Adrenal gland (tissue), 12 donors: Measurements from ENCODE around the gene CAPN13. TPM values are rescaled to one million over a fixed set of nuclear protein-coding genes. Genes with fewer than 3 reads are reported as not detected.
"Not testable (repeated sequence)": the region's sequence is repeated elsewhere in the genome, so short reads cannot be mapped to it uniquely, and the experiment has no call there.

Experiments
- DNase-seq, 7 donors: peaks; one replicate each; pipeline ENCODE4 v3.0.0-alpha.2; 2019 to 2020
- H3K27ac ChIP-seq, 5 donors: fragments of 200-600 bp; sonication (generic) in 4 of 5; 1 replicate in 3 of 5; 2 replicates in 2 of 5; pipeline versions ENCODE4 v1.5.1 to v1.8.0; 2016 to 2020; ENCODE audit warnings: mild to moderate bottlenecking in 1 of 5
- H3K27me3 ChIP-seq: fragments of 200-600 bp; 2 replicates; pipeline ENCODE4 v1.8.0; 2021
- H3K36me3 ChIP-seq, 2 donors: fragments of 200-600 bp; replicated peaks in 1 of 2; 1 replicate in 1 of 2; 2 replicates in 1 of 2; pipeline versions ENCODE4 v1.5.1 to v1.8.0; 2018 to 2022
- H3K4me1 ChIP-seq, 2 donors: fragments of 200-600 bp; replicated peaks in 1 of 2; 1 replicate in 1 of 2; 2 replicates in 1 of 2; pipeline versions ENCODE4 v1.5.1 to v1.8.0; 2018 to 2021
- H3K4me3 ChIP-seq, 4 donors: fragments of 200-600 bp; sonication (generic) in 3 of 4; one replicate each; pipeline ENCODE4 v1.5.1; 2016 to 2018
- H3K9me3 ChIP-seq, 3 donors: fragments of 200-600 bp; sonication (generic) in 1 of 3; replicated peaks in 1 of 3; 1 replicate in 2 of 3; 2 replicates in 1 of 3; pipeline versions ENCODE4 v1.5.1 to v1.8.0; 2016 to 2021
- CTCF ChIP-seq, 6 experiments: fragments of 450-650 bp in 4 of 6; fragments of 200-600 bp in 2 of 6; sonication (generic) in 1 of 6; IDR thresholded peaks; 1 replicate in 5 of 6; 2 replicates in 1 of 6; pipeline versions ENCODE4 v1.5.1 to v1.8.0; 2016 to 2021; ENCODE audit warnings: antibody characterized with exemption in 6 of 6, mild to moderate bottlenecking in 2 of 6, moderate library complexity in 1 of 6
- POLR2A ChIP-seq, 2 donors: fragments of 450-650 bp; IDR thresholded peaks; one replicate each; pipeline ENCODE4 v1.6.1; 2017; ENCODE audit warnings: antibody characterized with exemption in 2 of 2, mild to moderate bottlenecking in 2 of 2, moderate library complexity in 1 of 2
- WGBS, 4 donors: extraction: QIAGEN DNeasy Blood & Tissue Kit in 2 of 4; methylation state at CpG; one replicate each; pipeline versions ENCODE4 v1.1.5 to v1.1.7; 2013 to 2017; 5-methylcytosine and 5-hydroxymethylcytosine counted together
- intact Hi-C, 2 donors: fragments of 100-400 bp; cut with DNase I; formaldehyde crosslinking; loops; one replicate each; pipeline versions ENCODE4 v1.14.1 to v1.15.0; 2022 to 2023
- polyA plus RNA-seq, 3 donors: library from polyadenylated mRNA; stranded (reverse); fragments of 200-250 nt in 2 of 3; fragments of 350-450 nt in 1 of 3; fragmentation: Illumina TruSeq in 1 of 3; extraction: RNeasy Lipid Tissue Mini Kit (QIAGEN cat#74804) in 1 of 3; gene quantifications; one replicate each; pipeline ENCODE4 v1.2.3, GENCODE V29; 2013 to 2014
- total RNA-seq, 9 donors: library from RNA; depleted of rRNA in 4 of 9; stranded (reverse); fragments of >200 nt in 4 of 9; fragments of 120-200 nt in 1 of 9; fragmentation: NEBNext Ultra II Directional in 1 of 9; extraction: Animal tissue kit (Norgen Biotek cat#: 25700) in 1 of 9; gene quantifications; one replicate each; pipeline versions ENCODE4 v1.1.0 to v1.2.4, GENCODE V29; 2013 to 2023
- donor health status: healthy with polysubstance abuse.
- donor health status: Bipolar disorder and iron deficiency.
- donor health status: DM: yes; HTN: yes; CAD: no.
- donor health status: DM: no; HTN: no; CAD: no.
- donor health status: DM: no; HTN: no; CAD: no.
- donor health status: DM: yes; HTN: yes; CAD: no.

The CAPN13 gene
- total and polyA plus RNA-seq, 12 donors: 0.10 to 0.37 (median 0.23) TPM; not detected in 8

- intact Hi-C loops: loop anchor here in 1 of 2 donors (5.0 to 10.0 kb wide), 2 partner anchors 497 to 540 kb away; no protein-coding TSS in a partner anchor
- peak in 1 of 7 donors; percentile 35 for DNase-seq
- no peaks in the 10 kb centered on the region for H3K4me1 ChIP-seq
- H3K9me3 ChIP-seq: peaks cover 0 to 15% (median 13%) of the 10 kb centered on the region in 3 donors
- no peak overlapping the region for H3K4me3 ChIP-seq
- no peaks in the 10 kb centered on the region for H3K36me3 ChIP-seq
- peaks cover 4% of the 10 kb centered on the region for H3K27me3 ChIP-seq
- WGBS, 4 donors: 51 to 73% (median 64%) methylated on average over 3 of the region's 3 CpGs
- no peak for TF ChIP-seq CTCF (IDR thresholded peaks at IDR 0.05)
- TF ChIP-seq POLR2A (IDR thresholded peaks at IDR 0.05): no peak
- H3K27ac ChIP-seq: peak overlapping the region in 2 of 5 donors; percentile 24 to 31
Measured at GRCh38 chr2:30704309-30705020, 102.8 kb downstream of the CAPN13 start.

DNA sequence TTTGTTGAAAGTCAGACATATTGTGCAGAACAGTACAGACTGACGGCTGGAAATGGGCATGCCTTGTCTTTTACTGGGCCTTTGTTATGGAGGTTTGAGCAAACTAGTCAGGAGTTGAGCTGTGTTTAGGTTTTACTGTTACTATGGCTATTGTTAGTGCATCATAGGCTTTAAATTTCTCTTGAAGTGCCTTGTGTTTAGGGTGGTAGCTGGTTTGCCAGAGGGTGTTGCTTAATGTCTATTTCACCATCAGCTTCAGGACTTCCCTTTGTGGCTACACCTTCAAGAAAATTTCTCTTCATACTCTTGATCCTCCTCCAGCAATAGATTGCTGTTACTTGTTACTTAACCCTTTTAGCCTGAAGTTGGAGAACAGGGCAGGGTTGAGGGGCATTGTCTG lies 104.6 kb downstream of the CAPN13 start:
- TF ChIP-seq POLR2A (IDR thresholded peaks at IDR 0.05) (no peak), CTCF (IDR thresholded peaks at IDR 0.05) (no peak)
- peaks cover 0 to 15% (median 13%) of the 10 kb centered on the region in 3 donors for H3K9me3 ChIP-seq
- no peak overlapping the region for H3K4me3 ChIP-seq
- no peaks in the 10 kb centered on the region for H3K4me1 ChIP-seq
- DNase-seq: peak in 1 of 7 donors; percentile 3
- WGBS, 4 donors: 68 to 81% (median 77%) methylated on average over 1 of the region's 1 CpG
- no peaks in the 10 kb centered on the region for H3K36me3 ChIP-seq
- intact Hi-C loops: loop anchor here in 1 of 2 donors (10.0 kb wide), 1 partner anchor 538 kb away; no protein-coding TSS in a partner anchor
- H3K27ac ChIP-seq: no peak overlapping the region
- H3K27me3 ChIP-seq: peaks cover 4% of the 10 kb centered on the region

- WGBS, 4 donors: 52 to 78% (median 58%) methylated on average over 2 of the region's 2 CpGs
- no peak overlapping the region for H3K27ac ChIP-seq
- intact Hi-C loops: loop anchor here in 1 of 2 donors (10.0 kb wide), 1 partner anchor 537 kb away; no protein-coding TSS in a partner anchor
- H3K4me1 ChIP-seq: no peaks in the 10 kb centered on the region
- no peaks in the 10 kb centered on the region for H3K36me3 ChIP-seq
- TF ChIP-seq POLR2A (IDR thresholded peaks at IDR 0.05) (no peak), CTCF (IDR thresholded peaks at IDR 0.05) (no peak)
- DNase-seq: no peak
- peaks cover 0 to 15% (median 13%) of the 10 kb centered on the region in 3 donors for H3K9me3 ChIP-seq
- no peak overlapping the region for H3K4me3 ChIP-seq
- peaks cover 4% of the 10 kb centered on the region for H3K27me3 ChIP-seq
Measured at GRCh38 chr2:30701782-30702181, 105.5 kb downstream of the CAPN13 start.

GRCh38 chr2:30697242-30698103 lies 109.8 kb downstream of the CAPN13 start:
- H3K36me3 ChIP-seq, H3K4me1 ChIP-seq, H3K27ac ChIP-seq, intact Hi-C loops, H3K27me3 ChIP-seq, H3K4me3 ChIP-seq: not testable (repeated sequence)
- H3K9me3 ChIP-seq: peaks cover 0 to 11% (median 10%) of the 10 kb centered on the region in 3 donors
- DNase-seq: peak in 2 of 7 donors; percentile 9 to 51
- 86 to 91% (median 88%) methylated on average over 17 to 18 of the region's 18 CpGs for WGBS, 4 donors
